Inferior parietal cortex (tissue), 1 donor: ENCODE measurements around the gene PRCC.

Experiments used
- DNase-seq: peaks from one replicate; pipeline ENCODE4 v3.0.0-alpha.2; 2016; ENCODE audit errors: extremely low spot score

Gene PRCC

GRCh38 chr1:156841295-156841855 lies 74.0 kb downstream of the PRCC start:
- no peak for DNase-seq

- no peak for DNase-seq
These were observed 75.4 kb downstream of the PRCC start for GRCh38 chr1:156842618-156843300.

DNA sequence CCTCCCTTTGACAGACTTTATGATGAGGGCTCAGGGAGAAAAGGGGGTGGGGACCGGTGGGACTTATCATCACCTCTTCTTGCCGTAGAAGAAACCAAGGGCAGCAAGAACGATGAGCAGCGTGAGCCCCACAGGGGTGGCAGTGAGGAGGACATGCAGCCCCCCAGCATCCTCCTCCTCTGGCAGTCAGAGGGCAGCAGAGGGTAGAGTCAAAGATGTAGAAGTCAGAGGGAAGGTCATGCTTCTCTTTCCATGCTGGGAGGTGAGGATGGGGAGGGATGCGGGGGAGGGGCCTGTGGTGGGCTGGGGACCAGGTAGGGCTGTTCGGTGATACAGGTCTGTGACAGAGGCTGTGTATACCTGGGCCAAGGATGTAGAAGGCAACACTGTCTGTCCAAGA lies 76.8 kb downstream of the PRCC start:
- DNase-seq = no peak

DNA sequence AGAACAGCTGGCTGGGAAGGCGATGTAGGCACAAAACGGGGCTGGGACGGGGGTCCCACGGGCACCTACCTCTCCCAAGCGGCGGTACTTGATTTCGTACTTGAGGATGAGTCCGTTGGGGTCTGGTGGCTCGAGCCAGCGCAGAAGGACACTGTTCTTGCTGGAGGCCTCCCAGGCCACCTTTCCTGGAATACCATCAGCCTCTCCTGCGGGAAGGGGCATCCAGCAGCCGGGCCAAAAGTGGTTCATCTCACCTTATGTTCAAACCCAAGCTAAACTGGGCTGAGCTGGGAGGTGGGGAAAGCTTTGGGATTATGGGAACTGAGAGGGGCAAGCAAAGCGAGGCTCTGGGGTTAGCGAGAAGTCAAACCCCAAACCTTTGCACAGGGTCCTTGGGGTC lies 77.3 kb downstream of the PRCC start:
- DNase-seq = no peak

DNA sequence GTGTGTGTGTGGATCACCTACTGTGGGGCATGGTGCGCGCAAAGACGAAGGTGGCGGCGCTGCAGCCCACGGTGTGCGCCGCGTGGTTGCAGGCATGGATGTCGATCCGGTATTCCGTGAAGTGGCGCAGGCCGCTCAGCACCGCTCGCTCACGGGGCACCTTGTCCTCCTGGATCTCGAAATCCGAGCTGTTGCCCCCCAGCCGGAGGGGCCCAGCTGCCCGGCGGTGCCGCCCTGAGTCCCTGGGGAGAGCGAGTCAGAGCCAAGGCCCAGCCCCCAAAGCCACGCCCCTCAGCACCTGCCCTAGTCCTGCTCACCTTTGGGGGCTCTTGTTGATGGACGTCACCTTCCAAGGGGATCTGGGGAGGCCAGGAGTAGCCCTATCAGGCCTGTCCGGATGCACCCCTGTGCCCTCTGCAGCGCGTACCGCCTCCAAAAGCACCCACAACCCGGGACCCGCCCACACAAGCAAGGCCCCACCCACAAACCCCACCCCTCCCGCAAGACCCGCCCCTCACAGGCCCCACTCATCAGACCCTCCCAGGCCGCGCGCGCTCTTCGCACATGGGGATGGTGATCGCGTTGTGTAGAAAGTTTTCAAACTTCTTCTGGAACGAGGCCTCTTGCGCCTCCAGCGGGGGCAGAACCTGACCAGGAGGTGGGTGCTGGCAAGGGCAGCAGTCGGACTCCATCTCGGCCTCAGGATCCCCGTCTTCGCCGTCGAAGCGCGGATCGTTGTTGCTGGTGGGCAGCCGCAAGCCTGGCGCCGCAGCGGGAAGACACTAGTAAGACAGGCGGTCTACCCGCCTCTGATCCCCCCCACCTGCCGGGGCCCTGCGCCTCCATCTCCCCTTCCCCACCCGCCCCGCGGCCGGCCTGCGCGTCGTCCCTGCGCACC lies 78.0 kb downstream of the PRCC start:
- no peak for DNase-seq

GRCh38 chr1:156845953-156846545 lies 78.7 kb downstream of the PRCC start:
- no peak for DNase-seq

- no peak for DNase-seq
These were observed 79.3 kb downstream of the PRCC start for GRCh38 chr1:156846643-156847042.

DNA sequence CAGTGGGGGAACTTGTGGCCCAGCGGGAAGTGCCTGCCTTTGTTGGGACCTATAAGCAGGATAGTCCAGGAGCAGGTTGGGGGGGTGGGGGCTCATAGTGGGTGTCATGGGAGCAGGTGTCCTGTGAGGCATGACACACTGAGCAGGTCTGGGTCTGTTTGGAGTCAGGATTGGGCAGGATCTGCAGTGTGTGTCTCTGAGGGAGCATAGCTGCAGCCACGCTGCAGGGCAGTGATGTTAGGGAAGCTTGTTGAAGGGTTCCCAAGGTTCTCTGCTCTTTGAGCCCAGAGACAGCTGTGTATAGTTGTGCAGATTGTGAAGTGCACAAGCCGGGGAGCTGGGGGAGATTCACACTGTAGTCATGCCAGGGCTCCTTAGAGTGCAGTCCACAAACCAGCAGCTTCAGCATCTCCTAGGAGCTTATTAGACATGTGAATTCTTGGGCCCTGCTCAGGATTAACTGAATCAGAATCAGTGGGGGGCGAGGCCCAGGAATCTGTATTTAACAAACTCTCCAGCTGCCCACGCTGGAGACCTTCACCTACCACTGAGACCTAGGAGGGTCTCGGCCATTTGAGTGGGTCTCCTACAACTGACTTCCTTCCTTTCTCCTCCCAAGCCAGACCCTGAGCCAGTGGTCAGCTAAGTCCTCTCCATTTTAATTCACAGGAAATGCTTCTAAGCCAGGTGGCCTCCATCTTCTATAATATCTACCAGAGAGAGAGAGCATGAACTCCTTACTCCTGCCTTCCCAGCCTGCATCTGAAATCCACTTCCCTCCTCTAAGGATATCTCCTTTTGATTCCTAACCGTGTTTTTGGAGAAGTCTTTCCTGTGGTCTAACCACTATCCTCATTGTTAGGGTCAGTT lies 80.5 kb downstream of the PRCC start:
- no peak for DNase-seq

DNA sequence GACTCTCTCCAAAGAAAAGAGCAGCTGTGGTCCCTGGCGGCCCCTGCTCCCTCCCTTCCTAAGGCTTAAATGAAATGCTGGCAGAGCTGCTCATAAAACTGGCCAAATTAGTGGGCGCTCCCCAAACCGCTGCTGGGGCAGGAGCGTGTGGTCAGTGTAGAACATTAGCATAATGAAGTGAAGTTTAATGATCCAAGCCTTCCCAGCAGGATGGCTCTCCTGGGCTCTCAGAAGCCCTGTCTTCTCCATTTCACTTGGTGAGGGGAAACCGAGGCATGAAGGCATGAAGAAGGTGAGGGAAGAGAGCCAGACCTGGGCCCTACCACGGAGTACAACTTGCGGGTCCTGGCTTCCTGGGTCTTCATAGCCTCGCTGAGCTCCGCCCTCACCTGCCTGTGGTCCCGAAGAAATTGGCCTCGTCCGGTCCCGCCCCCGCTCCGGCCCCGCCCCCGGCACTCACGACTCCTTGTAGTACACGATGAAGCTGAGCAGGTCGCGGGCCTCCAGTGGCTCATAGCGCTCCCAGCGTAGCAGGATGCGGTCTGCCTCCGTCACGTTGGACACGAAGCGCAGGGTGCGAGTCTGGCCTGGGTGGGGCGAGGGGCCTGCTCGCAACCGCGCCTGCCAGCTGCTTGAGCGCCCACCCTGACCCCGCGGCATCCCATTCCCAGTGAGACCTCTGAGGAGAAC lies 81.3 kb downstream of the PRCC start:
- no peak for DNase-seq

DNA sequence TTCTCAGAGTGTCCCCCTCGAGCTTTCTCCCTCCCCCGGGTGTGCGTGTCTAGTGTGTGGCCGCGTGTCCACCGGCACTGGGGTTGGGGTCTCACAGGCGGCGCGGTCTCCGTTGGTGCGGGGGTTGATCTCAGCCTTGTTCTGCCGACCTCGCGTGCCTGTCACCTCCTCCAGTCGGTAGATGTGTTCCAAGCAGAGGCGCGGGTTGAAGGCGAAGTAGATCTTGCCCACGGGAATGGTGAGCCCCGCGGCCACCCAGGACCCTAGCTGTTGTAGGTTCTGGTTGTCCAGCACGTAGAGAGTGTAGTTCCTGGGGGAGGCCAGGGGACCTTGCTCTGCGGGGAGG lies 81.8 kb downstream of the PRCC start:
- no peak for DNase-seq
